Measurements from ENCODE around the gene ZCWPW1. TPM values are rescaled to one million over a fixed set of nuclear protein-coding genes. Genes with fewer than 3 reads are reported as not detected.
A peak's percentile ranks its signal among the peaks of the same experiment; 100 is the strongest.

Gene ZCWPW1
- total and polyA plus RNA-seq, 10 of the 15 experiments (the other 5 are each of a cell fraction or from before 2014, with no cell fraction given): 1.3 to 4.4 (median 3.7) TPM

DNA sequence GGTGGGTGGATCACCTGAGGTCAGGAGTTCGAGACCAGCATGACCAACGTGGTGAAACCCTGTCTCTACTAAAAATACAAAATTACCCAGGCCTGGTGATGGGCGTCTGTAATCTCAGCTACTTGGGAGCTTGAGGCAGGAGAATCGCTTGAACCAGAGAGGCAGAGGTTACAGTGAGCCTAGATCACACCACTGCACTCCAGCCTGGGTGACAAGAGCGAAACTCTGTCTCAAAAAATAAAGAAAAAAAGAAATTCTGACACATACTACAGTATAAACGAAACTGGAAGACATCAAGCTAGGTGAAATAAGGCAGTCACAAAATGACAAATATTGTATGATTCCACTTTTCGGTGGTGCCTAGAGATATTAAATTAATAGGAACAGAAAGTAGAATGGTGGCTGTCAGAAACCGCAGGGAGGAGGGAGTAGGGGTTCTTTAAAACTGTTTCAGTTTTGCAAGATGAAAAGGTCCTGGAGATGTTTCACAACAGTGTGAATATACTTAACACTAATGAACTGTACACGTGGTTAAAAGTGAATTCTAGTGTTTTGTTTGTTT lies 32.0 kb downstream of the ZCWPW1 start (continued):
- no peak for TF ChIP-seq EZH2 (IDR thresholded peaks at IDR 0.05; ENCODE audit: borderline replicate concordance, control insufficient read depth, low read depth, low read length)
- TF ChIP-seq ZBED1 (IDR thresholded peaks at IDR 0.05; ENCODE audit: borderline replicate concordance): no peak; the same call in 1 of the 2 replicates
- TF ChIP-seq ZNF274 (IDR thresholded peaks at IDR 0.05; ENCODE audit: insufficient read depth, insufficient read length): no peak
- TF ChIP-seq, protein P1, sequence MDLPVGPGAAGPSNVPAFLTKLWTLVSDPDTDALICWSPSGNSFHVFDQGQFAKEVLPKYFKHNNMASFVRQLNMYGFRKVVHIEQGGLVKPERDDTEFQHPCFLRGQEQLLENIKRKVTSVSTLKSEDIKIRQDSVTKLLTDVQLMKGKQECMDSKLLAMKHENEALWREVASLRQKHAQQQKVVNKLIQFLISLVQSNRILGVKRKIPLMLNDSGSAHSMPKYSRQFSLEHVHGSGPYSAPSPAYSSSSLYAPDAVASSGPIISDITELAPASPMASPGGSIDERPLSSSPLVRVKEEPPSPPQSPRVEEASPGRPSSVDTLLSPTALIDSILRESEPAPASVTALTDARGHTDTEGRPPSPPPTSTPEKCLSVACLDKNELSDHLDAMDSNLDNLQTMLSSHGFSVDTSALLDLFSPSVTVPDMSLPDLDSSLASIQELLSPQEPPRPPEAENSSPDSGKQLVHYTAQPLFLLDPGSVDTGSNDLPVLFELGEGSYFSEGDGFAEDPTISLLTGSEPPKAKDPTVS (IDR thresholded peaks at IDR 0.05; ENCODE audit: low read depth, low read length): no peak
- TF ChIP-seq, protein P2, sequence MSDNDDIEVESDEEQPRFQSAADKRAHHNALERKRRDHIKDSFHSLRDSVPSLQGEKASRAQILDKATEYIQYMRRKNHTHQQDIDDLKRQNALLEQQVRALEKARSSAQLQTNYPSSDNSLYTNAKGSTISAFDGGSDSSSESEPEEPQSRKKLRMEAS (IDR thresholded peaks at IDR 0.05; ENCODE audit: low read depth, low read length): no peak; the same call in 1 of the 2 replicates
- TF ChIP-seq, protein P3, sequence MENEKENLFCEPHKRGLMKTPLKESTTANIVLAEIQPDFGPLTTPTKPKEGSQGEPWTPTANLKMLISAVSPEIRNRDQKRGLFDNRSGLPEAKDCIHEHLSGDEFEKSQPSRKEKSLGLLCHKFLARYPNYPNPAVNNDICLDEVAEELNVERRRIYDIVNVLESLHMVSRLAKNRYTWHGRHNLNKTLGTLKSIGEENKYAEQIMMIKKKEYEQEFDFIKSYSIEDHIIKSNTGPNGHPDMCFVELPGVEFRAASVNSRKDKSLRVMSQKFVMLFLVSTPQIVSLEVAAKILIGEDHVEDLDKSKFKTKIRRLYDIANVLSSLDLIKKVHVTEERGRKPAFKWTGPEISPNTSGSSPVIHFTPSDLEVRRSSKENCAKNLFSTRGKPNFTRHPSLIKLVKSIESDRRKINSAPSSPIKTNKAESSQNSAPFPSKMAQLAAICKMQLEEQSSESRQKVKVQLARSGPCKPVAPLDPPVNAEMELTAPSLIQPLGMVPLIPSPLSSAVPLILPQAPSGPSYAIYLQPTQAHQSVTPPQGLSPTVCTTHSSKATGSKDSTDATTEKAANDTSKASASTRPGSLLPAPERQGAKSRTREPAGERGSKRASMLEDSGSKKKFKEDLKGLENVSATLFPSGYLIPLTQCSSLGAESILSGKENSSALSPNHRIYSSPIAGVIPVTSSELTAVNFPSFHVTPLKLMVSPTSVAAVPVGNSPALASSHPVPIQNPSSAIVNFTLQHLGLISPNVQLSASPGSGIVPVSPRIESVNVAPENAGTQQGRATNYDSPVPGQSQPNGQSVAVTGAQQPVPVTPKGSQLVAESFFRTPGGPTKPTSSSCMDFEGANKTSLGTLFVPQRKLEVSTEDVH (IDR thresholded peaks at IDR 0.05; ENCODE audit: low read depth, partially characterized antibody): peak; percentile 34
- TF ChIP-seq, protein P4, sequence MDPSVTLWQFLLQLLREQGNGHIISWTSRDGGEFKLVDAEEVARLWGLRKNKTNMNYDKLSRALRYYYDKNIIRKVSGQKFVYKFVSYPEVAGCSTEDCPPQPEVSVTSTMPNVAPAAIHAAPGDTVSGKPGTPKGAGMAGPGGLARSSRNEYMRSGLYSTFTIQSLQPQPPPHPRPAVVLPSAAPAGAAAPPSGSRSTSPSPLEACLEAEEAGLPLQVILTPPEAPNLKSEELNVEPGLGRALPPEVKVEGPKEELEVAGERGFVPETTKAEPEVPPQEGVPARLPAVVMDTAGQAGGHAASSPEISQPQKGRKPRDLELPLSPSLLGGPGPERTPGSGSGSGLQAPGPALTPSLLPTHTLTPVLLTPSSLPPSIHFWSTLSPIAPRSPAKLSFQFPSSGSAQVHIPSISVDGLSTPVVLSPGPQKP (IDR thresholded peaks at IDR 0.05; ENCODE audit: low read depth, low read length): no peak
- no peak for TF ChIP-seq ZZZ3 (IDR thresholded peaks at IDR 0.05; ENCODE audit: control insufficient read depth, insufficient read length, low read depth)
- TF ChIP-seq, protein P5, sequence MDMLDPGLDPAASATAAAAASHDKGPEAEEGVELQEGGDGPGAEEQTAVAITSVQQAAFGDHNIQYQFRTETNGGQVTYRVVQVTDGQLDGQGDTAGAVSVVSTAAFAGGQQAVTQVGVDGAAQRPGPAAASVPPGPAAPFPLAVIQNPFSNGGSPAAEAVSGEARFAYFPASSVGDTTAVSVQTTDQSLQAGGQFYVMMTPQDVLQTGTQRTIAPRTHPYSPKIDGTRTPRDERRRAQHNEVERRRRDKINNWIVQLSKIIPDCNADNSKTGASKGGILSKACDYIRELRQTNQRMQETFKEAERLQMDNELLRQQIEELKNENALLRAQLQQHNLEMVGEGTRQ (IDR thresholded peaks at IDR 0.05; ENCODE audit: borderline replicate concordance, low read depth, low read length): no peak; the same call in 1 of the 2 replicates
- peak; percentile 64 for TF ChIP-seq SMAD1 (IDR thresholded peaks at IDR 0.05; ENCODE audit: low read depth, partially characterized antibody)
- TF ChIP-seq TCF3 (IDR thresholded peaks at IDR 0.05; ENCODE audit: borderline replicate concordance, insufficient read depth, low read depth, low read length): no peak
- TF ChIP-seq ESRRA (IDR thresholded peaks at IDR 0.05; ENCODE audit: low read length): no peak
- TF ChIP-seq, protein P6, sequence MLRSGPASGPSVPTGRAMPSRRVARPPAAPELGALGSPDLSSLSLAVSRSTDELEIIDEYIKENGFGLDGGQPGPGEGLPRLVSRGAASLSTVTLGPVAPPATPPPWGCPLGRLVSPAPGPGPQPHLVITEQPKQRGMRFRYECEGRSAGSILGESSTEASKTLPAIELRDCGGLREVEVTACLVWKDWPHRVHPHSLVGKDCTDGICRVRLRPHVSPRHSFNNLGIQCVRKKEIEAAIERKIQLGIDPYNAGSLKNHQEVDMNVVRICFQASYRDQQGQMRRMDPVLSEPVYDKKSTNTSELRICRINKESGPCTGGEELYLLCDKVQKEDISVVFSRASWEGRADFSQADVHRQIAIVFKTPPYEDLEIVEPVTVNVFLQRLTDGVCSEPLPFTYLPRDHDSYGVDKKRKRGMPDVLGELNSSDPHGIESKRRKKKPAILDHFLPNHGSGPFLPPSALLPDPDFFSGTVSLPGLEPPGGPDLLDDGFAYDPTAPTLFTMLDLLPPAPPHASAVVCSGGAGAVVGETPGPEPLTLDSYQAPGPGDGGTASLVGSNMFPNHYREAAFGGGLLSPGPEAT (IDR thresholded peaks at IDR 0.05; ENCODE audit: low read depth): peak; percentile 94
- TF ChIP-seq KDM1A (IDR thresholded peaks at IDR 0.05; ENCODE audit: borderline replicate concordance): no peak
- no peak for TF ChIP-seq SP1 (IDR thresholded peaks at IDR 0.05; ENCODE audit: low read depth, low read length)
- TF ChIP-seq CHD1 (IDR thresholded peaks at IDR 0.05; ENCODE audit: low read depth, low read length): no peak
- peak; percentile 91 for TF ChIP-seq NR2F1 (conservative IDR thresholded peaks at IDR 0.05)
- TF ChIP-seq HDGF (IDR thresholded peaks at IDR 0.05): 0 out of 2 replicates have a peak, but pooled peaks have one; percentile 32
- TF ChIP-seq EED (IDR thresholded peaks at IDR 0.05; ENCODE audit: low read depth): no peak; the same call in 1 of the 2 replicates
- TF ChIP-seq, protein P7, sequence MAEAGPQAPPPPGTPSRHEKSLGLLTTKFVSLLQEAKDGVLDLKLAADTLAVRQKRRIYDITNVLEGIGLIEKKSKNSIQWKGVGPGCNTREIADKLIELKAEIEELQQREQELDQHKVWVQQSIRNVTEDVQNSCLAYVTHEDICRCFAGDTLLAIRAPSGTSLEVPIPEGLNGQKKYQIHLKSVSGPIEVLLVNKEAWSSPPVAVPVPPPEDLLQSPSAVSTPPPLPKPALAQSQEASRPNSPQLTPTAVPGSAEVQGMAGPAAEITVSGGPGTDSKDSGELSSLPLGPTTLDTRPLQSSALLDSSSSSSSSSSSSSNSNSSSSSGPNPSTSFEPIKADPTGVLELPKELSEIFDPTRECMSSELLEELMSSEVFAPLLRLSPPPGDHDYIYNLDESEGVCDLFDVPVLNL (IDR thresholded peaks at IDR 0.05; ENCODE audit: low read depth, low read length): no peak
- TF ChIP-seq SMC3 (IDR thresholded peaks at IDR 0.05; ENCODE audit: borderline replicate concordance, low read length): 0 out of 2 replicates have a peak, but pooled peaks have one; percentile 12
